C1 segment of cervical spinal cord (tissue), 14 donors: ENCODE results near the gene COL27A1.

Experiments
- DNase-seq, 14 donors: peaks; one replicate each; lab custom pipeline; 2025; lab: John Stamatoyannopoulos, UW

Gene COL27A1

DNA sequence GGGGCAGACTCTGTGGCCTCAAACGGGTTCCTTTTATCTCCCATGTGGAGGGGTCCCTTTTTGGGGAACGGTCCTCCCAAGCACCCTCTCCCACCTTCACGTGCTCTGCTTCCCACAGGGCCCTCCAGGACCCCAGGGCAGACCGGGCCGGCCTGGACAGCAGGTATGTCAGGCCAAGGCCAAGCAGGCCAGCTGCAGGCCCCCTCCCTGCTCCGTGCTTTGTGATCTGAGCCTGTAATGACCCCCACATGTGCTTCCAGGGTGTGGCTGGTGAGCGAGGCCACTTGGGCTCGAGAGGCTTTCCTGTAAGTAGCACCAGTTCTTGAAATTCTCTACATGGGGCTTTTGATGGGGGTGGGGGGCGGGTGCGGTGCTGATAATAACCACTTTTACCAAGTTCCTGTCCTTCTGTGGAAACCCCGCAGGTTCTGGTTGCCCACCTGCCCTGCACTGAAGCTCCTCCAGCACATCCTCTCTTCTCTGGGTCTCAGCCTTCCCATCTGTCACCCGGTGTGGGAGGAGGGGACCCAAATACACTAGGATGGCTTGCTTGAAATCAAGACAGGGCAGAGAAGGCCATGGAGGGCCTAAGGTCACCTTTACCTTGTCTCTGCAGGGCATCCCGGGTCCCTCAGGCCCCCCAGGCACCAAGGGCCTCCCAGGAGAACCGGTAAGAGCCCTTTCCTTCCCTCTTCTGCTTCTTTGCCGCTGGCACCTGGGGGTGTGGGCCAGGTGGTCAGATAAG lies 109.6 kb downstream of the COL27A1 start:
- no peak for DNase-seq

DNA sequence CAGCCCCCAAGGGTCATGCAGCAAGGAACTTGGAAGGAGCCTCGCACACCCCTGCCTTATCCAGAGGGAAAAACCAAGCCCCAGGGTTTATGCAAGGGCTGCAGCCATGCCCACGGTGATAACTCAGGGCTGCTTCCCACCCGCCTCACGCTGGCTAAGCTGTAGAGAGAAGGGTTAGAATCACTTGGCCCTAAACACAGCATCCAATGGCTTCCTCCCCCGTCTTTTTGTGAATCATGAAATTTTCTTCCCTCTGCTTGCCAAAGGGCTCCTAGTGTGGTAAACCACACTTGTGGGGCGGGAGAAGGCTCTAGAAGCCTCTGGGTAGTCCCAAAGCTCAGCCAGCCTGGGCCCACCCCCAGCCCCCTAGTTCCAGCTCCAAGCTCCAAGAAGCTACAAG lies 111.6 kb downstream of the COL27A1 start:
- DNase-seq, result no peak

DNA sequence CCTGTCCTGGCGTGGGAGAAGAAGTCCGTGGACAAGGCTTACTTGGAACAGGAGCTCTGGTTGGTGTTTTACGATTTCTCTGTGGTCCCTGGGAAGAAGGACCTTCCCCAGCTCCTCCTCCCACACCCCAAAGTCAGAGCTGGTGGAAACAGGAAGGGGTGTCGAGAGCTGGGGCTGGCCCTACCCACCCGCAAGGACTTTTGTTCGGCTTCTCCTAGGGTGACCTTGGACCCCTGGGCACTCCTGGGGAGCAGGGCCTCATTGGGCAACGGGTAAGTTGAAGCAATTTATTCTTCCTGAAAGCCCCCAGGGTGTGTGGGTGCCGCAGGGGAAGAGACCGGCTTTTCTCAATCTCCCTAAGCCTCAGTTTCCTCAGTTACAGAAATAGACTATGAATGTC lies 113.7 kb downstream of the COL27A1 start:
- DNase-seq, result no peak

DNA sequence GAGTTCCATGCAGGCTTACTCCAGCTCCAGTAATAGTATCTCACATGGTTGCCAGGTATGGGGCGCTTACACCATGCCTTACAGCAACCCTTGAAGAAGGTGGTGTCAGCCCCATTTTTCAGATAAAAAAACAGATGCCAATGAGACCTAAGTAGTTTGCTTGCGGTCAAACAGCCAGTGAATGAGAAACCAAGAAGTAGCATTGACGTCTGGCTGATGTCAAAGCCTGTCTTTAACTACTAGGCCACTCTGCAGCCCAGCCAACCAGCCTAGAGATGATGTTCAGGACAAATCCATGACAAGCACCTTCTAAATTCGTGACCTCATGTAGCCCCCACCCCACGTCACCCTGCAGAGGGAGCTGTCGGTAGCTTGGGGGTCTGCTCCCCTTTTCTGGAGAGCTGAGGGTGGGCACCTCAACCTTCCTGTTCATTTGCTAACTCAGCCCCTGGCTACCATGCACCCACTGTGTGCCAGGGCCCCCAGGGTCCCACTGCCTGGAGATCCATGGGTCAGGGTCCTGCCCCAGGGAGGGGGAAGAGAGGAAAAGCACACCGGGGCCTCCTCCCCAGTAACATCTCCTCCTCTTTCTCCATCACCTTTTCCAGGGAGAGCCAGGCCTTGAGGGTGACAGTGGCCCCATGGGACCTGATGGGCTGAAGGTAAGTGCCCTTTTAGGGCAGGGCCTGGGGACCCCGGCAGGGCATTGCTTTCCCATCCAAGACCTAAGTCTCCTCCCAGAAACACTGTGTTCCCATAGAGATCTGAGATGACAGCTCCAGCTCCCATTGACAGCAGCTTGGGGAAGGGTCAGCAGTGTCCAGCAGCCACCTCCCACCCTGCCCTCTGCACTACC lies 115.0 kb downstream of the COL27A1 start:
- DNase-seq, result no peak

DNA sequence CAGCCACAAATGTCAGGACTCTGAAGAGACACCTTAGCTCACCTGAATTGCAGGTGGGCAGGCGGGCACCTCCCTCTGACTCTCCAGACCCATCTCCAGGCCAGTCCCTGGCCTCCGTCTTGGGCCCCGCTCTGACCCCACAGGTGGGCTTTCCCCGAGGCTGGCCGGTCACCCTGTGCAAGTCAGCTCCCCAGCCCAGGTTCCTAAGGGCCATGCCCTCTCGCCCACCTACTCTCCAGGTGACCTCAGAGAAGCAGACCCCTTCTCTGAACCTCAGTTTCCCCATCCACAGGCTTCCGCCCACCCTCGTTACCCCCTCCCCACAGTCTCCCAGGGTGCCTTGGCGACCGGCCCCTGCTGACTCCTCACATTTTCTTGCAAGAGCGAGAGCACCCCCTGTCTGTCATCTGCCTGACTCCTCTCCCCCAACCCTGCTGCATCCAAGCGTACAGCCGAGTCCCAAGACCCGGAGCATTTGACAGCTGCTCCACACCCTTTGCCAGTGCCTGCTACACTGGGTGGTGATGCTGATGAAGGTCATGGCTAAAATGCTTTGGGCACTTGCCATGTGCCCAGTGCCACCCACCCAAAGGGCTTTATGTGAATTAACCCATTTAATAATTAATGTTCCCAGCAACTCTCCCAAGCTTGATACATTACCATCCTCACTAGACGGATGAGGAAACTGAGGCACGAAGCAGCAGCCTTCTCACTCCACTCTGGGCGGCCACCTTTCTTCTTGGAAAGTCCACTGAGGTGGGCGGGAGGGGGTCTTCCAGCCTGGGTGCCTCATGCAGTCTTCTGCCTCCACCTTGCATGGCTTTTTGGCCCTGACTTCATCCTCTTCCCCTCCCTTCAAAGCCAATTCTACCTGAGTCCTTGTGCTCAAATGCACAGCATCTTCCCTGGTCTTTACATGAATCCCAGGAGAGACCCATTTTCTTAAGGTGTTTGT lies 116.5 kb downstream of the COL27A1 start:
- peak in 4 of 14 donors; percentile 1 to 33 (median 12) for DNase-seq

DNA sequence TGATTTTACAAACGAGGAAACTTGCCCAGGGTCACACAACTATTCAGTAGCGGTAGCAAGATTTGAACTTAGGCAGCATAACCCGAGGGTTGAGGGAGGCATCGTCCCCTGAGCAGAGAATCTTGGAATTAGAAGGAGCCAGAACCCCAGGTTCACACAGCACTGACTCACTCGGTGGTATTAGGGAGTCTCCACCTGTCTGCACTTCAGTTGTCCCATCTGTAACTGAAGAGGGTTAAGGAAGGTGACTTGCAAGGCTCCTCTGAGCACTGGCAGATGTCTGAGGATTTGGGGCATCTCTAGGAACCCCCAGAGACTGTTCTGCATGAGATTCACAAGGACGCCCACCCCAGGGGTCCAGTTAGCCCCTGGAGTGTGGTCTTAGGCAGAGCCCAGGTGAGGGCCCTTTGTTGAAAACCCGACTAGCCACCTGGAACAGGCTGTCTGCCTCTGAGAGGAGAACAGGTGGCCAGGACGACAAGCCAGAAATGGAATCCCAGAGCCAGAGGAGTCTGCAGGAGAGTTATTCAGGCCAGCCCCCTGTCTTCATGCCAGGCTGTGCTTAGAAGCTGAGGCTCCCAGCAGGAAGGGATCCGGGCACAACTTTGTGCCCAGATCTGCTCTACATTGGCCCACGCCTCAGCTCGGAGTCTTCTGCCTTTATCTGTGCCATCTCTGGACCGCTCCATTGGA lies 117.5 kb downstream of the COL27A1 start:
- peak in 4 of 14 donors; percentile 26 to 98 (median 42) for DNase-seq

DNA sequence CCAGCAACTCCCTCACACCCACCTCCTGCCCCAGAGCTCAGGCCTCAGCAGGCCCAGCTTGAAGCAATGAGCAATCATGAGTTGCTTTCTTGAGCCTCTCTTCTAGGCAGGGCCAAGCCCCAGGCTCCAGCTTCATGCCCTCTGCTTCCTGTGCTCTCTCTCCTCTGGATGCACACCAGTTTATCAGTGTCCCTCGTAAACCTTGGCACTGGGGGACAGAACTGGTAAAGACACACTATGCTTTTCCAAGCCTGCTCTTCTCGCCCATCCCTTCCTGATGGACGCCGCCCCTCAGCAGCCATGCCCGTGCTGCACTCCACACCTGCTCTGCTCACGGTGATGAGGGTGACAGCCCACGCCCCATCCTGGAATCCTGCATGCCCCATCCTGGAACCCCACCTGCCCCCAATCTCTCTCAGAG lies 118.1 kb downstream of the COL27A1 start:
- DNase-seq, result no peak

DNA sequence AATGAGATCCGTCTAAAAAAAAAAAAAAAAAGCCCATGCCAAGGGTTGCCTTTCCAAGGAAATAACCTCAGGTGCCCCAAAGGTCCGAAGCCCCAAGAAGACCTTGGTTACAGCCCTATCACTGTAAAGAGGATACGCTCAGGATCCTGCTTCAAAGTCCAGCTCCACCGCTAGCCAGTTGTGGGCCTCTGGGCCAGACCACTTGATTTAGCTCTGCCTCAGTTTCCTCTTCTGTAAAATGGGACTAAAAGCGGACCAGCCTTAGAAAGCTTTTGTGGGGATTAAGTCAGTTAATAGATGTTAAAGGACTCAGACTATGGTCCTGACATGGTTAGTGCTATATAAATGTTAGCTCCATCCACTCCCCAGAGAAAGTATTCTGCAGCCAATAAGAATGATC lies 118.9 kb downstream of the COL27A1 start:
- no peak for DNase-seq

DNA sequence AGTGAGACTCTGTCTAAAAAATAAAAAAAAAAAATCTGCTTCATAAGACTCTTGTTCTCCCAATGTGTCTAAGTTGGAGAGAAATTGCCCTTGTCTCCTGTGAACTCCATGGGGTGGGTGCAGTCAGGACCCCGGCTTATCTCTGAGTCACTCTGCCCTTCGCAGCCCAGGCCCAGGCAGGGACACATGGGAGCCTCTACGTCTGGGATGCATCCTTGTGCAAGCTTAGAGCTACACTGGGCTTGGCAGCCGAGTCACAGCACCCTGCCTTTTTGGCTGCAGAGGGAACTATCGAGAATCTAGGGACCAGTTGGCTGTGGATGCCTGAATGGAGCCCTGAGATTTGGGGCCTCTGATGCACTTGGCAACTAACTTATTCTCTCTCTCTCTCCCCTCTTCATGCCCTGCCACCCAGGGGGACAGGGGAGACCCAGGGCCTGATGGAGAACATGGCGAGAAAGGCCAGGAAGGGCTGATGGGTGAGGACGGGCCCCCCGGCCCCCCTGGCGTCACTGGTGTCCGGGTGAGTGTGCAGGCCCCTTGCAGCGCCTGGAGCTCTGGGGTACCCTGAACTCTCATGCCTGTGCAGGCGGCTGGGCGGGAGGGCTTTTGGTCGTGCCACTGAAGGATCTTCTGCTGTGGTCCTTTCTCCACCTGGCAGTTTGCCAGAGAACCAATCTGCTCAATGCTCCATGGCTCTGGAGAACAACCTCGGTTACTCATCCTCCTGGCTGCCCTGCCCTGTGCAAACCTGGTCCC lies 120.1 kb downstream of the COL27A1 start:
- peak in 1 of 14 donors; percentile 60 for DNase-seq

DNA sequence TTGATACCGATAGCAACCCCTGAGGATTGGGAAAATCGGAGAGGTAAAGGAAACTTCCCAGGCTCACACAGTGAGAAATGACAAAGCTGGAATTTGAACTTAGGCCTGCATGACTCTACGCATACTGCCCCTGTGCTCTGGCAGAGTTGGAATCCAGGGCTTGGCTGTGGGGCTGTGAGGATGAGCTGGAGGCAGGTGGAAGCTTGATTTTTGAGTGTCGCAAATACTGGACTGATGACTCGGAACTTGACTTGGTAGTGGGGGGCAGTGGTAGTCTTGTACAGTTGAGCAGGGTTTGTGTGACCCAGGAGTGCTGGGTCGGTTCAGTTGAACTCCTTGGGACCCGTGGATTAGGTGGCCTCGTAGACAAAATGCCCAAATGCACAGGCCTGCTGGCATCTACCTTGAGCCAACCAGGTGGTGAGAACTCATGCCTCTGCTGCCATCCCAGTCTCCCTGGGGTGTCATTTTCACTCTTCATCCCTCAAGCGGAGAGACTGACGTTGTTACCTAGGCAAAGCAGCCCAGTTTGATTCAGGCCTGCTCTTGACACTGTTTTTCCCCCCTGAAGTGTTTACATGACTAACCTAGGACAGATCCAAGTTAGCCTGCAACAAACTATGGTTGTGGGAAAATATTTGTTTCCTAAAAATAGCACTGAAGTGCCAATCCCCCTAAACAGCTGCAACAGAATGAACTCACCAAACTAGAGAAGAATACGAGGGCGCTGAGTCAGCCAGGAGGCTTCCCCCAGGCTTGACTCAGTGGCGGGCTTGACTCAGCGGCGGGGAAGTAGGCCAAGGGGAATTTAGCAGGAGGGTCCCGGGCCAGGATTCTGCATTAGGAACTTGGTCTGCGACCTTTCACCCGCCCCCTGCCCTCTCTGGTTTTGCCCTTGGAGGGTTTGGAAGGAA lies 121.8 kb downstream of the COL27A1 start:
- no peak for DNase-seq

DNA sequence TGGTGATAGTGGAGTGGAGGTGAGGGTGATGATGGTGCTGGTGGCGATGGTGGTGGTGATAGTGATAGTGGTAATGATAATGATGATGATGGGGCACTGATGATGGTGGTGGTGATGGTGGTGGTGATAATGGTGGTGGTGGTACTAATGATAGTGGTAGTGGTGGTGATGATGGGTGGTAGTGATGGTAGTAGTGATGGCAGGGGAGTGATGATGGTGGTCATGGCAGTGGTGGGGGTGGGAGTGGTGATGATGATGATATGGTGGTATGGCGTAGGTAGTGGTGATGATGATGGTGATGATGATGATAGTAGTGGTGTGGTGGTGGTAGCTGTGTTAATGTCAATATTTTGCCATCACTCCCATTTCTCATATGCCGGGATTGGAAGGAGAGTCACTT lies 123.0 kb downstream of the COL27A1 start:
- DNase-seq, result no peak

DNA sequence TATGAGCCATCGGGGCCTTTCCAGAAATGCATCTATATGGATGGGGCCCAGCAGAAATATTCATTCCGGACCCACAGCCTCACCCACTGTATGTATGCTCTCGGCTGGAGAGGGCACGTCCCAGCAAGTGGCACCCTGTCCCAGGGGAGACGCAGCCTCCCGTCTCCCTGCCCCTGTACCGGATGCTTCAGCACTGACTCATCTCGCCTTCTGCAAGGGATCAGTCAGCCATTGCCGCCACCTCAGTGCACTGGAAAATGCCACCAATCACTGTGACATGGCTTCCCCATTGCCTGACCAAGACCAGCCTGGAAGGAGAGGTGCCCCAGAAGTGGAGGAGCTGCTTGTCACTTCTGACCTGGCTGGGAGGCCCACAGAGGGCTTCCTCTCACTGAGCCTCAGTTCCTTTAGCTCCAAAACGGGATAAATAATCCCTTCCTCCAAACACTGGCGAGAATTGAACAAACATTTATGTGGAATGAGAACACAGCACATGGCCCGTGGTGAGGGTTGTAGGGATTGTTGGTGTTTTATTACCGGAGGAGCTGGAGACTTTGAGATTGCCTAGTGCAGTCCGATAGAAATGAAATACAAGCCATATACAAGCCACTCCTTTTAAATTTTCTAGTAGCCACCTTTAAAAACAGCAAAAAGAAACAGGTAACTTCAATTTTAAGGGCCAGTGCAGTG lies 123.7 kb downstream of the COL27A1 start:
- no peak for DNase-seq

DNA sequence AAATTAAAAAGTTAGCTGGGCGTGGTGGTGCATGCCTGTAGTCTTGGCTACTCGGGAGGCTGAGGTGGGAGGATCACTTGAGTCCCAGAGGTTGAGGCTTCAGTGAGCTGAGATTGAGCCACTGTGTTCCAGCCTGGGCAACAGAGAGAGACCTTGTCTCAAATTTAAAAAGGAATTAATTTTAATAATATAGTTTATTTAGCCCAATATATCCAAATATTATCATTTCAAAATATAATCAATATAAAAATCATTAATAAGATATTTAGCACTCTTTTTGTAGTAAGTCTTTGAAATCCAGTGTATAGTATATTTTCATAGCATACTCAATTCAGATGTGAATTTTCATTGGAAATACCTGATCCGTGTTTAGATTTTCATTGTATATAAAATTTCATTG lies 124.4 kb downstream of the COL27A1 start:
- DNase-seq, result no peak

DNA sequence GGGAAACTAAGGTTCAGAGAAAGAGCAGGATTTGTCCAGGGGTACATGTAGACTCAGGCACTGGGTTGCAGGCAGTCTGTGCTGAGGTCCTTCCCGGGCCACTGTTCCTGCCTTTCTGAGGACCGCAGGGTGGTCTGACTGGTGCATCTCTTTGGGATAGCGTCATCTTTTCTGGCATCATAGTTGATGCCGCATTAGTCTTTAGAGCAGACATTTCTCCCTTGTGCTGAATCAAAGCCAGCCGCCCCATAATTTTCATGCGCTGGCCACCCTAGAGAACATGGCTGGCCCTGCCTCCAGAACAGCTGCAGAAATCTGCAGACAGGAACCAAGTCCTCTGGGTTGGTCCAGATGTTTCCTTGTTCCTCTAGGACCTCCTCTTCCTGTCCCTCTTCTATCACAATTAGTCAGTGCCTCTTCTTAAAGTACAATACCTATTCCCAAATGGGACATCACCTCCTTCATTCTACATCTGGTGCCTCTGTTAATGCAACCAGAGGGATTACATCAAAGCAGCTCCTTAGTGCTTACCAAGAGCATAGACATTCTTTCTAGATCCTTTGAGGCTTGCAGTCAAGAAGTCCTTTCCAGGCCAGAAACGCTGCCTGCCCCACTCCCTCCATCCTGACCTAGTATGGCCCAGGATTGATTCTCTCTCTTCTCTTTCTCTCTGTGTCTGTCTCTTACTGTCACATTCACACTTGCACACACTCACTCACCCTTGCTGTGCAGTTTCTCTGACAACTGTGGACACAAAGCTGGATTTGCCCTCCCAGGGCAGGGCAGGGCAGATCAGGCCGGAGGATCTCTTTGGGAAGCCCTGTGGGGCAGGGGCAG lies 125.5 kb downstream of the COL27A1 start:
- DNase-seq, result no peak

DNA sequence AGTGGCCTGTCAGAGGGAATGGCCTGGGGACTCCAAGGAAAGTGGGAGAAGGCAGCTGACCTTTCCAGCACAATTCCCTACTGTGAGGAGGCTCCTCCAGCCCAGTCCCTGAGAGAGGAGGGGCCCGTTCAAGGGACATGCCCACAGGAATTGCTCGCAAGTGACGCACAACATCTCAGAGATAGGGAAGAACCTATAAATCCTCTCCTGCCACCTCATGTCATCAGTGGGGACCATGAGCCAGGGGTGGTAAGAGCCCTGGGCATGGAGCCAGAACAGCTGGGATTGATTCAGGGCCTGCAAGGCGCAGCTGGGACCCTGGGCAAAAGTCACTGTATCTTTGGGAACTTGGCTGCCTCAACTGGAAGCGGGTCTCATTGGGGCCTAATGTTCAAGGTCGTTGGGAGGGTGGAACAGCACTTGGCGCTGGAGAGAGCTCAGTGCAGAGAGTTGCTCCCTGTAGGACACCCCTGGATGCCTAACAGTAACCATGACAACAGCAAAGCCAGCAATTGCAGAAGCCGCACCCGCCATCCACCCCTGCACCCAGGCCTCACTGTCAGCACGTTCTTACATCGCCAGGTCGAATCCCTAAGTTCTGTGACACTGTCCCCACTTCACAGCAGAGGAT lies 126.3 kb downstream of the COL27A1 start:
- DNase-seq, result no peak

DNA sequence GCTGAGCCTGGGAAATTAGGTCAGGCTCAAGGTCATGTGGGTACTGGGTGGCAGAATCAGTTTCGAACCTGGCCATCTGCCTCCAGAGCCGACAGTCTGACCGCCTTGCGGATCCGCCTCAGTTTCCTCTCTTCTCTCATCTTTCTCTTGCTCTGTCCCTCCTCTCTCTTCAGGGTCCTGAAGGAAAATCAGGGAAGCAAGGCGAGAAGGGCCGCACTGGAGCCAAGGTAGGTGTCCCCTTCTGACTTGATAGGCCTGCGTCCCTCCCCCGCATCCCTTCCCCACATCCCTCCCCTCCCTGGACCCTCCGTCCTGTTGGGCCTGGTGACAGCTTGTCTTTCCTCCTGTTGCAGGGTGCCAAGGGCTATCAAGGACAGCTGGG lies 126.8 kb downstream of the COL27A1 start:
- no peak for DNase-seq

DNA sequence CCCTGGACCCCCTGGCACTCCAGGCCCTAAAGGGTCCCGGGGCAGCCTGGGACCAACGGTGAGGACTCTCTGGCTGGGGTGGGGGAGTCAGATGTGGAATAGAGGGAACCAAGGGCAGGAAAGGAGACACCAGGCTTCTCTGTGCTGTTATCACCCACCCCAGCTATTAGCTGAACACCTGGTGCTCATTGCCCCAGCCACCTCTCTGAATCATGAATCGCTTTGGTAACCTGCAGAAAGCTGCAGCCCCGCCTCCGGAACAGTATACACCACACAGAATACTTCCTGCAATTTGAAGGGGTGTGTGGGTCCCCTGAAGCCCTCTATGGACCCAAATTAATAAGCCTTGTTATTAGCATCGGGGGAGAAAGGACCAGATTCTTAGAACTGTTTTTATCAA lies 127.2 kb downstream of the COL27A1 start:
- DNase-seq, result no peak
